Measurements from ENCODE around the gene BCAR1.

- TF ChIP-seq CTCF (IDR thresholded peaks at IDR 0.05) (no peak), POLR2A (IDR thresholded peaks at IDR 0.05) (no peak), EP300 (IDR thresholded peaks at IDR 0.05; ENCODE audit: low read depth) (no peak), POLR2AphosphoS5 (IDR thresholded peaks at IDR 0.05) (peak in 2 of 3 donors; percentile 28 to 61)
Measured at GRCh38 chr16:75262104-75262799, 10.8 kb upstream of the BCAR1 start.

Measured in transverse colon (tissue), 4 donors.